Measurements from ENCODE around the gene RPA4.

GRCh38 chrX:96861661-96862060 lies 22.0 kb upstream of the RPA4 start:
- no peak for TF ChIP-seq CTCF (IDR thresholded peaks at IDR 0.05)
- TF ChIP-seq POLR2A (IDR thresholded peaks at IDR 0.05): no peak

Data from testis (tissue), 2 donors.